K562 (cell line): ENCODE measurements around the gene CLCN6.

Source experiments
- AFF4 ChIP-seq: sonication (generic); formaldehyde crosslinking; IDR thresholded peaks from 2 replicates; pipeline ENCODE4 v1.8.0; 2023; ENCODE audit warnings: mild to moderate bottlenecking, missing genetic modification reagents
- EZH2 ChIP-seq: IDR thresholded peaks from 2 replicates; pipeline ENCODE4 v1.6.1; 2012; ENCODE audit warnings: low read depth, mild to moderate bottlenecking, inconsistent platforms, low read length, borderline replicate concordance
- FOS ChIP-seq: IDR thresholded peaks from 3 replicates; pipeline ENCODE4 v1.6.1; 2011; ENCODE audit not compliant: insufficient read length; ENCODE audit errors: extremely low read depth
- FUS ChIP-seq: fragments of 200-400 bp; formaldehyde crosslinking; optimal IDR thresholded peaks from 2 replicates; pipeline ENCODE3; 2017; ENCODE audit warnings: low read depth, low read length
- THAP12 ChIP-seq: fragments of 250-450 bp; sonication (Bioruptor Pico); IDR thresholded peaks from 2 replicates; pipeline ENCODE4 v1.9.0; 2021; ENCODE audit warnings: mild to moderate bottlenecking, inconsistent platforms
- ZBTB17 ChIP-seq: fragments of 450-650 bp; formaldehyde crosslinking; IDR thresholded peaks from 2 replicates; pipeline ENCODE4 v1.4.0; 2020; ENCODE audit warnings: mild to moderate bottlenecking
- ZNF609 ChIP-seq: sonication (generic); formaldehyde crosslinking; IDR thresholded peaks from 2 replicates; pipeline ENCODE4 v1.8.1; 2023; ENCODE audit warnings: missing genetic modification reagents, mild to moderate bottlenecking, borderline replicate concordance
- TF ChIP-seq, protein P1 (sequence below), 3 experiments: IDR thresholded peaks in 2 of 3; conservative IDR thresholded peaks in 1 of 3; 2 replicates each; pipeline ENCODE4 v1.5.1; 2011 to 2012; ENCODE audit warnings: low read length in 3 of 3, mild to moderate bottlenecking in 3 of 3, control low read depth in 2 of 3, improper control_type of control experiment in 1 of 3, inconsistent platforms in 1 of 3, low read depth in 1 of 3, mixed read lengths in 1 of 3, moderate library complexity in 1 of 3; ENCODE audit not compliant: insufficient read depth in 2 of 3
- TF ChIP-seq, protein P2 (sequence below): IDR thresholded peaks from 2 replicates; pipeline ENCODE4 v1.6.1; 2011; ENCODE audit warnings: borderline replicate concordance, low read depth, mild to moderate bottlenecking, moderate library complexity, low read length; ENCODE audit not compliant: insufficient read depth, poor library complexity, severe bottlenecking

DNA sequence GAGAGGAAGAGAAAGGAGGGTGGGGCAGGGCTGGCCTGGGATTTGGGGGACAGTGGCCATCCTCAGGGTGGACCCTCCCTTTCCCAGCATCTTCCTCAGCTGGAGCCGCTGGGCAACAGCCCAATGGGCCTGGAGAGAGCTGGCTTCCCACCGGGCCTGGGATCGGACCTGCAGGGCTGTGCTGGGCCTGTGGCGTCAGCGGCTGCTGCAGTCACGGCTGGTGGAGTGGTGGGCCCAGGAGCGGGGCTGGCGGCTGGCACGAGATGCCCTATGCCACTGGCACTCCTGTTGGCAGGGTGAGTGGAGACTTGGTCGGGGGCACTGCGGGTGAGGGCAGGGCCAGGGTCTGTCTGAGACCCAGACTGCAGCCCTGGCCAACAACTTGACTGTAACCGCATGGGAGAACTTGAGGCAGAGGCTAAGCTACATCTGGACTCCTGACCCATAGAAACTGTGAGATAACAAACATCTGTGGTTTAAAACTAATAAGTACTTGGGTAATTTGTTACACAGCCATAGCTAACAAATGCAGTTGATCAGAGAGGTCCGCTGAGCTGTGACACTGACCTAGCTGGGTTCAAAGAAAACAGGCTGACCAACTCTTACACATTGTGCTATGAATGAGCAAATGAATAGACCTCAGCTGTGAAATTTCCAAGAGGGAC, 26.1 kb upstream of the CLCN6 start:
- TF ChIP-seq, protein P1, sequence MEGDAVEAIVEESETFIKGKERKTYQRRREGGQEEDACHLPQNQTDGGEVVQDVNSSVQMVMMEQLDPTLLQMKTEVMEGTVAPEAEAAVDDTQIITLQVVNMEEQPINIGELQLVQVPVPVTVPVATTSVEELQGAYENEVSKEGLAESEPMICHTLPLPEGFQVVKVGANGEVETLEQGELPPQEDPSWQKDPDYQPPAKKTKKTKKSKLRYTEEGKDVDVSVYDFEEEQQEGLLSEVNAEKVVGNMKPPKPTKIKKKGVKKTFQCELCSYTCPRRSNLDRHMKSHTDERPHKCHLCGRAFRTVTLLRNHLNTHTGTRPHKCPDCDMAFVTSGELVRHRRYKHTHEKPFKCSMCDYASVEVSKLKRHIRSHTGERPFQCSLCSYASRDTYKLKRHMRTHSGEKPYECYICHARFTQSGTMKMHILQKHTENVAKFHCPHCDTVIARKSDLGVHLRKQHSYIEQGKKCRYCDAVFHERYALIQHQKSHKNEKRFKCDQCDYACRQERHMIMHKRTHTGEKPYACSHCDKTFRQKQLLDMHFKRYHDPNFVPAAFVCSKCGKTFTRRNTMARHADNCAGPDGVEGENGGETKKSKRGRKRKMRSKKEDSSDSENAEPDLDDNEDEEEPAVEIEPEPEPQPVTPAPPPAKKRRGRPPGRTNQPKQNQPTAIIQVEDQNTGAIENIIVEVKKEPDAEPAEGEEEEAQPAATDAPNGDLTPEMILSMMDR (IDR thresholded peaks at IDR 0.05 in 2 of 3, conservative IDR thresholded peaks at IDR 0.05 in 1 of 3; ENCODE audit: insufficient read depth in 2 of 3, low read depth in 1 of 3, low read length in 3 of 3), result no peak
- TF ChIP-seq, protein P2, sequence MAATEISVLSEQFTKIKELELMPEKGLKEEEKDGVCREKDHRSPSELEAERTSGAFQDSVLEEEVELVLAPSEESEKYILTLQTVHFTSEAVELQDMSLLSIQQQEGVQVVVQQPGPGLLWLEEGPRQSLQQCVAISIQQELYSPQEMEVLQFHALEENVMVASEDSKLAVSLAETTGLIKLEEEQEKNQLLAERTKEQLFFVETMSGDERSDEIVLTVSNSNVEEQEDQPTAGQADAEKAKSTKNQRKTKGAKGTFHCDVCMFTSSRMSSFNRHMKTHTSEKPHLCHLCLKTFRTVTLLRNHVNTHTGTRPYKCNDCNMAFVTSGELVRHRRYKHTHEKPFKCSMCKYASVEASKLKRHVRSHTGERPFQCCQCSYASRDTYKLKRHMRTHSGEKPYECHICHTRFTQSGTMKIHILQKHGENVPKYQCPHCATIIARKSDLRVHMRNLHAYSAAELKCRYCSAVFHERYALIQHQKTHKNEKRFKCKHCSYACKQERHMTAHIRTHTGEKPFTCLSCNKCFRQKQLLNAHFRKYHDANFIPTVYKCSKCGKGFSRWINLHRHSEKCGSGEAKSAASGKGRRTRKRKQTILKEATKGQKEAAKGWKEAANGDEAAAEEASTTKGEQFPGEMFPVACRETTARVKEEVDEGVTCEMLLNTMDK, result no peak
- TF ChIP-seq ZNF609 (CRISPR knock-in tag) (no peak), FUS (no peak), ZBTB17 (no peak), THAP12 (CRISPR knock-in tag) (no peak), FOS (no peak), AFF4 (no peak), EZH2 (no peak)
